ENCODE results near the gene PRPSAP2.

DNA sequence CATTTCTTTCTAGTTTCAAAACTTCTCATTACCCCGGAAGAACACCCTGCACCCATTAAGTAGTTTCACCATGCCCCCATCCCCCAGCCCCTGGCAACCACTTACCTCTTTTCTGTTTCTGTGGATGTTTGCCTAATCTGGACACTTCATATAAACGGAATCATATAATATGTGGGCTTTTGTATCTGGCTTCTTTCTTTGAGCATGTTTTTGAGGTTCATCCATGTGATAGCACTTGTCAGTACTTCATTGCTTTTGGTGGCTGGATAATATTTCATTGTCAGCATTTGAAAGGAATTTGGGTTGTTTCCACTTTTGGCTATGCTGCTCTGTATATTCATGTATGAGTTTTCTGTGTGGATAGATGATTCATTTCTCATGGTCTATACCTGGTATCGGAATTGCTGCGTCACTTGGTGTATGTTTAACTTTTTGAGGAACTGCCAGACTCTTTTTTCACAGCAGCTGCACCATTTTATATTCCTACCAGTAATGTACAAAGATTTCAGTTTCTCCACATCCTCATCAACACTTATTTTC, 64.1 kb downstream of the PRPSAP2 start:
- TF ChIP-seq, protein P1, sequence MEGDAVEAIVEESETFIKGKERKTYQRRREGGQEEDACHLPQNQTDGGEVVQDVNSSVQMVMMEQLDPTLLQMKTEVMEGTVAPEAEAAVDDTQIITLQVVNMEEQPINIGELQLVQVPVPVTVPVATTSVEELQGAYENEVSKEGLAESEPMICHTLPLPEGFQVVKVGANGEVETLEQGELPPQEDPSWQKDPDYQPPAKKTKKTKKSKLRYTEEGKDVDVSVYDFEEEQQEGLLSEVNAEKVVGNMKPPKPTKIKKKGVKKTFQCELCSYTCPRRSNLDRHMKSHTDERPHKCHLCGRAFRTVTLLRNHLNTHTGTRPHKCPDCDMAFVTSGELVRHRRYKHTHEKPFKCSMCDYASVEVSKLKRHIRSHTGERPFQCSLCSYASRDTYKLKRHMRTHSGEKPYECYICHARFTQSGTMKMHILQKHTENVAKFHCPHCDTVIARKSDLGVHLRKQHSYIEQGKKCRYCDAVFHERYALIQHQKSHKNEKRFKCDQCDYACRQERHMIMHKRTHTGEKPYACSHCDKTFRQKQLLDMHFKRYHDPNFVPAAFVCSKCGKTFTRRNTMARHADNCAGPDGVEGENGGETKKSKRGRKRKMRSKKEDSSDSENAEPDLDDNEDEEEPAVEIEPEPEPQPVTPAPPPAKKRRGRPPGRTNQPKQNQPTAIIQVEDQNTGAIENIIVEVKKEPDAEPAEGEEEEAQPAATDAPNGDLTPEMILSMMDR (IDR thresholded peaks at IDR 0.05; ENCODE audit: poor library complexity, severe bottlenecking), result no peak
- TF ChIP-seq EP300 (conservative IDR thresholded peaks at IDR 0.05; ENCODE audit: poor library complexity, severe bottlenecking) (no peak), MXI1 (conservative IDR thresholded peaks at IDR 0.05; ENCODE audit: poor library complexity, severe bottlenecking) (no peak), EZH2 (IDR thresholded peaks at IDR 0.05; ENCODE audit: borderline replicate concordance, insufficient read depth, low read length, poor library complexity, severe bottlenecking) (no peak), TAF1 (IDR thresholded peaks at IDR 0.05; ENCODE audit: low read depth) (no peak), POLR2AphosphoS5 (IDR thresholded peaks at IDR 0.05) (no peak), RAD21 (conservative IDR thresholded peaks at IDR 0.05) (no peak), SMC3 (conservative IDR thresholded peaks at IDR 0.05; ENCODE audit: poor library complexity) (no peak)
- TF ChIP-seq, protein P2, sequence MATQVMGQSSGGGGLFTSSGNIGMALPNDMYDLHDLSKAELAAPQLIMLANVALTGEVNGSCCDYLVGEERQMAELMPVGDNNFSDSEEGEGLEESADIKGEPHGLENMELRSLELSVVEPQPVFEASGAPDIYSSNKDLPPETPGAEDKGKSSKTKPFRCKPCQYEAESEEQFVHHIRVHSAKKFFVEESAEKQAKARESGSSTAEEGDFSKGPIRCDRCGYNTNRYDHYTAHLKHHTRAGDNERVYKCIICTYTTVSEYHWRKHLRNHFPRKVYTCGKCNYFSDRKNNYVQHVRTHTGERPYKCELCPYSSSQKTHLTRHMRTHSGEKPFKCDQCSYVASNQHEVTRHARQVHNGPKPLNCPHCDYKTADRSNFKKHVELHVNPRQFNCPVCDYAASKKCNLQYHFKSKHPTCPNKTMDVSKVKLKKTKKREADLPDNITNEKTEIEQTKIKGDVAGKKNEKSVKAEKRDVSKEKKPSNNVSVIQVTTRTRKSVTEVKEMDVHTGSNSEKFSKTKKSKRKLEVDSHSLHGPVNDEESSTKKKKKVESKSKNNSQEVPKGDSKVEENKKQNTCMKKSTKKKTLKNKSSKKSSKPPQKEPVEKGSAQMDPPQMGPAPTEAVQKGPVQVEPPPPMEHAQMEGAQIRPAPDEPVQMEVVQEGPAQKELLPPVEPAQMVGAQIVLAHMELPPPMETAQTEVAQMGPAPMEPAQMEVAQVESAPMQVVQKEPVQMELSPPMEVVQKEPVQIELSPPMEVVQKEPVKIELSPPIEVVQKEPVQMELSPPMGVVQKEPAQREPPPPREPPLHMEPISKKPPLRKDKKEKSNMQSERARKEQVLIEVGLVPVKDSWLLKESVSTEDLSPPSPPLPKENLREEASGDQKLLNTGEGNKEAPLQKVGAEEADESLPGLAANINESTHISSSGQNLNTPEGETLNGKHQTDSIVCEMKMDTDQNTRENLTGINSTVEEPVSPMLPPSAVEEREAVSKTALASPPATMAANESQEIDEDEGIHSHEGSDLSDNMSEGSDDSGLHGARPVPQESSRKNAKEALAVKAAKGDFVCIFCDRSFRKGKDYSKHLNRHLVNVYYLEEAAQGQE (IDR thresholded peaks at IDR 0.05; ENCODE audit: borderline replicate concordance), result no peak

All from neural cell (in vitro differentiated cells).